HEK293 (cell line): Measurements from ENCODE around the gene SIGLEC5.

ENCODE experiments used
- CTCF ChIA-PET: fragments of 350-600 bp; formaldehyde crosslinking; extraction: SDS; loops from one replicate; lab custom pipeline; 2021; ENCODE audit warnings: antibody characterized with exemption; lab: Yijun Ruan, JAX
- POLR2A ChIA-PET: fragments of 300-600 bp; formaldehyde crosslinking; extraction: SDS; loops from one replicate; lab custom pipeline; 2020; ENCODE audit warnings: antibody characterized with exemption, inconsistent platforms; lab: Yijun Ruan, JAX
- H3K27ac ChIP-seq: fragments of 200-500 bp; sonication (Bioruptor generic); 2 replicates; pipeline ENCODE4 v1.5.1; 2014; ENCODE audit warnings: low read depth, low read length, control low read depth, inconsistent platforms; ENCODE audit errors: extremely low read depth
- H3K36me3 ChIP-seq, 2 experiments: fragments of 200-500 bp in 1 of 2; sonication (Bioruptor generic) in 1 of 2; 1 replicate in 1 of 2; 2 replicates in 1 of 2; pipeline ENCODE4 v1.5.1; 2014 to 2017; ENCODE audit warnings: inconsistent platforms in 2 of 2, low read length in 2 of 2; ENCODE audit not compliant: control insufficient read depth in 2 of 2, insufficient read depth in 1 of 2
- H3K4me1 ChIP-seq: fragments of 200-500 bp; sonication (Bioruptor generic); 2 replicates; pipeline ENCODE4 v1.5.1; 2014; ENCODE audit warnings: mild to moderate bottlenecking, low read length, inconsistent platforms; ENCODE audit not compliant: control insufficient read depth, insufficient read depth
- H3K4me3 ChIP-seq: 2 replicates; pipeline ENCODE4 v1.5.1; 2011; ENCODE audit warnings: low read depth, mild to moderate bottlenecking, control low read depth, low read length, moderate library complexity
- H3K9me3 ChIP-seq: fragments of 200-500 bp; sonication (Bioruptor generic); 2 replicates; pipeline ENCODE4 v1.5.1; 2014; ENCODE audit warnings: low read depth, low read length, inconsistent platforms; ENCODE audit not compliant: control insufficient read depth, insufficient read depth
- IKZF3 ChIP-seq: fragments of 450-650 bp; IDR thresholded peaks from 2 replicates; pipeline ENCODE4 v1.5.0; 2018; ENCODE audit warnings: missing biosample characterization, mild to moderate bottlenecking, missing genetic modification characterization, moderate library complexity
- KLF16 ChIP-seq: fragments of 450-650 bp; formaldehyde crosslinking; IDR thresholded peaks from 2 replicates; pipeline ENCODE4 v1.5.1; 2017; ENCODE audit warnings: missing biosample characterization, missing genetic modification characterization
- OSR2 ChIP-seq: fragments of 450-650 bp; formaldehyde crosslinking; IDR thresholded peaks from 2 replicates; pipeline ENCODE4 v1.5.1; 2016; ENCODE audit warnings: missing biosample characterization, missing genetic modification characterization
- PRDM1 ChIP-seq: fragments of 450-650 bp; formaldehyde crosslinking; IDR thresholded peaks from 2 replicates; pipeline ENCODE4; 2016; ENCODE audit warnings: missing biosample characterization, missing genetic modification characterization
- PRDM4 ChIP-seq: fragments of 450-650 bp; formaldehyde crosslinking; IDR thresholded peaks from 2 replicates; pipeline ENCODE4 v1.5.1; 2017; ENCODE audit warnings: missing biosample characterization, missing genetic modification characterization
- ZBTB21 ChIP-seq: fragments of 450-650 bp; formaldehyde crosslinking; IDR thresholded peaks from 2 replicates; pipeline ENCODE4 v1.5.1; 2017; ENCODE audit warnings: missing biosample characterization, missing genetic modification characterization
- ZNF112 ChIP-seq: fragments of 450-650 bp; formaldehyde crosslinking; IDR thresholded peaks from 2 replicates; pipeline ENCODE4 v1.5.0; 2017; ENCODE audit warnings: missing biosample characterization, missing genetic modification characterization
- ZNF280D ChIP-seq: fragments of 450-650 bp; formaldehyde crosslinking; IDR thresholded peaks from 2 replicates; pipeline ENCODE4 v1.5.1; 2016; ENCODE audit warnings: missing biosample characterization, missing genetic modification characterization
- ZNF324 ChIP-seq: fragments of 450-650 bp; formaldehyde crosslinking; IDR thresholded peaks from 2 replicates; pipeline ENCODE4 v1.5.1; 2016; ENCODE audit warnings: missing biosample characterization, missing genetic modification characterization
- ZNF362 ChIP-seq: fragments of 450-650 bp; formaldehyde crosslinking; IDR thresholded peaks from 2 replicates; pipeline ENCODE4 v1.5.1; 2016; ENCODE audit warnings: missing biosample characterization, missing genetic modification characterization
- ZNF558 ChIP-seq: fragments of 450-650 bp; formaldehyde crosslinking; IDR thresholded peaks from 2 replicates; pipeline ENCODE4 v1.5.1; 2016; ENCODE audit warnings: missing biosample characterization, missing genetic modification characterization
- TF ChIP-seq, protein P1 (sequence below): fragments of 450-650 bp; formaldehyde crosslinking; IDR thresholded peaks from 2 replicates; pipeline ENCODE4 v1.5.1; 2016; ENCODE audit warnings: missing biosample characterization, missing genetic modification characterization
- TF ChIP-seq, protein P2 (sequence below): fragments of 450-650 bp; formaldehyde crosslinking; IDR thresholded peaks from 2 replicates; pipeline ENCODE4 v1.5.1; 2016; ENCODE audit warnings: missing biosample characterization, missing genetic modification characterization, low read depth
- TF ChIP-seq, protein P3 (sequence below): fragments of 450-650 bp; formaldehyde crosslinking; IDR thresholded peaks from 2 replicates; pipeline ENCODE4 v1.5.1; 2017; ENCODE audit warnings: missing biosample characterization, missing genetic modification characterization

Gene SIGLEC5

DNA sequence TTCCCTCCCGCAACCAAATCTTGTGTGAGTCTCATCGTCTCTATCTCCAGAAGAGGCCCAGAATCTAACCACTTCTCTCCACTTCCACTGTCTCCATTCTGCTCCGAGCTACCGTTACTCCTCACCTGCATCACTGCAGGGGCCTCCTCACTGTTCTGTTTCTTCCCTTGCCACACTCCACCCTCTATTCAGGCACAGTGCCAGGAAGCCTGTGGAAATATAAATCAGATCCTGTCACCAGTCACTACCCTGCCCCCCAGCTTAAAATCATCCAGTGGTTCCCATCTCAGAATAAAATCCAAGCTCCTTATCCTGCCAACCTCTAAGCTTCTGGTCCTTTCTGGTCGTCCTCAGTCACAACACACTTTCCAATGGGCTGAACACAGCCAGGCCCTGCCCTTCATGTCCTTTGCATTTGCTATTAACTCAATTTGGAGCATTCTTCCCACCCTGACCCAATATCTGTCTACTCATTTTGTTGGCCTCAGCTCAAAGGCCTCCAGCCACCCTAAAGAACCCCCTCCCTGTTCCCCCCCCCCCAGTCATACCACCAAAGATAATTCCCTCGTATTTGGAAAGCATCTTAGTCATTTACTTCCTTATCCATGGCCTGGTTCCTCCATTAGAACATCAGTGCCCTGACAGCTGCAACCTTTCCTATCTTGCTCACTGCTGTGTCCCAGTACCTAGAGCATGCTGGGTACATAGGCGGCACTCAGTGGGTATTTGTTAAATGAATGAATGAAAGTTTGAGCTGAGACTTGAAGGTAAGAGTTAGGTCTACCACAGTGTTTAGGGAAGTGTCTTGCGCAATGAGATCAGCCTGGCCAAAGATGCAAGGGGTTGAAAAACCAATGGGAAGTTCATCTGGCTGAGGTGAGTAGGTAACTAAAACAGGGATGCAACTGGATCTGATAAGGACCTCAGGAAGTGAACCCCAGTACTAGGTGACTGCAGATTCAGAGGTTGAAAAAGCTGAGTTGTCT lies 34.7 kb downstream of the SIGLEC5 start:
- H3K4me3 ChIP-seq, result no peak overlapping the region
- POLR2A ChIA-PET, result interaction anchor here (2.0 kb wide), 1 partner anchor 24 kb away, joined by 42 read pairs; the partner anchor contains the start of gene ZNF175
- no peak for TF ChIP-seq OSR2 (tag by site-specific recombination)
- TF ChIP-seq, protein P1, sequence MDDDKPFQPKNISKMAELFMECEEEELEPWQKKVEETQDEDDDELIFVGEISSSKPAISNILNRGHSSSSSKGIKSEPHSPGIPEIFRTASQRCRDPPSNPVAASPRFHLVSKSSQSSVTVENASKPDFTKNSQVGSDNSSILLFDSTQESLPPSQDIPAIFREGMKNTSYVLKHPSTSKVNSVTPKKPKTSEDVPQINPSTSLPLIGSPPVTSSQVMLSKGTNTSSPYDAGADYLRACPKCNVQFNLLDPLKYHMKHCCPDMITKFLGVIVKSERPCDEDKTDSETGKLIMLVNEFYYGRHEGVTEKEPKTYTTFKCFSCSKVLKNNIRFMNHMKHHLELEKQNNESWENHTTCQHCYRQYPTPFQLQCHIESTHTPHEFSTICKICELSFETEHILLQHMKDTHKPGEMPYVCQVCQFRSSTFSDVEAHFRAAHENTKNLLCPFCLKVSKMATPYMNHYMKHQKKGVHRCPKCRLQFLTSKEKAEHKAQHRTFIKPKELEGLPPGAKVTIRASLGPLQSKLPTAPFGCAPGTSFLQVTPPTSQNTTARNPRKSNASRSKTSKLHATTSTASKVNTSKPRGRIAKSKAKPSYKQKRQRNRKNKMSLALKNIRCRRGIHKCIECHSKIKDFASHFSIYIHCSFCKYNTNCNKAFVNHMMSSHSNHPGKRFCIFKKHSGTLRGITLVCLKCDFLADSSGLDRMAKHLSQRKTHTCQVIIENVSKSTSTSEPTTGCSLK (tag by site-specific recombination), result no peak
- TF ChIP-seq ZNF112 (tag by site-specific recombination), result no peak
- TF ChIP-seq ZBTB21 (tag by site-specific recombination), result no peak
- TF ChIP-seq, protein P2, sequence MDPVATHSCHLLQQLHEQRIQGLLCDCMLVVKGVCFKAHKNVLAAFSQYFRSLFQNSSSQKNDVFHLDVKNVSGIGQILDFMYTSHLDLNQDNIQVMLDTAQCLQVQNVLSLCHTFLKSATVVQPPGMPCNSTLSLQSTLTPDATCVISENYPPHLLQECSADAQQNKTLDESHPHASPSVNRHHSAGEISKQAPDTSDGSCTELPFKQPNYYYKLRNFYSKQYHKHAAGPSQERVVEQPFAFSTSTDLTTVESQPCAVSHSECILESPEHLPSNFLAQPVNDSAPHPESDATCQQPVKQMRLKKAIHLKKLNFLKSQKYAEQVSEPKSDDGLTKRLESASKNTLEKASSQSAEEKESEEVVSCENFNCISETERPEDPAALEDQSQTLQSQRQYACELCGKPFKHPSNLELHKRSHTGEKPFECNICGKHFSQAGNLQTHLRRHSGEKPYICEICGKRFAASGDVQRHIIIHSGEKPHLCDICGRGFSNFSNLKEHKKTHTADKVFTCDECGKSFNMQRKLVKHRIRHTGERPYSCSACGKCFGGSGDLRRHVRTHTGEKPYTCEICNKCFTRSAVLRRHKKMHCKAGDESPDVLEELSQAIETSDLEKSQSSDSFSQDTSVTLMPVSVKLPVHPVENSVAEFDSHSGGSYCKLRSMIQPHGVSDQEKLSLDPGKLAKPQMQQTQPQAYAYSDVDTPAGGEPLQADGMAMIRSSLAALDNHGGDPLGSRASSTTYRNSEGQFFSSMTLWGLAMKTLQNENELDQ (tag by site-specific recombination), result no peak
- TF ChIP-seq, protein P3, sequence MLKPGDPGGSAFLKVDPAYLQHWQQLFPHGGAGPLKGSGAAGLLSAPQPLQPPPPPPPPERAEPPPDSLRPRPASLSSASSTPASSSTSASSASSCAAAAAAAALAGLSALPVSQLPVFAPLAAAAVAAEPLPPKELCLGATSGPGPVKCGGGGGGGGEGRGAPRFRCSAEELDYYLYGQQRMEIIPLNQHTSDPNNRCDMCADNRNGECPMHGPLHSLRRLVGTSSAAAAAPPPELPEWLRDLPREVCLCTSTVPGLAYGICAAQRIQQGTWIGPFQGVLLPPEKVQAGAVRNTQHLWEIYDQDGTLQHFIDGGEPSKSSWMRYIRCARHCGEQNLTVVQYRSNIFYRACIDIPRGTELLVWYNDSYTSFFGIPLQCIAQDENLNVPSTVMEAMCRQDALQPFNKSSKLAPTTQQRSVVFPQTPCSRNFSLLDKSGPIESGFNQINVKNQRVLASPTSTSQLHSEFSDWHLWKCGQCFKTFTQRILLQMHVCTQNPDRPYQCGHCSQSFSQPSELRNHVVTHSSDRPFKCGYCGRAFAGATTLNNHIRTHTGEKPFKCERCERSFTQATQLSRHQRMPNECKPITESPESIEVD (tag by site-specific recombination), result no peak
- TF ChIP-seq ZNF280D (tag by site-specific recombination), result no peak
- TF ChIP-seq IKZF3 (tag by site-specific recombination), result no peak
- no peak for TF ChIP-seq ZNF324 (tag by site-specific recombination)
- TF ChIP-seq PRDM4, result no peak
- no peak for TF ChIP-seq ZNF362
- TF ChIP-seq PRDM1 (tag by site-specific recombination), result no peak
- no peak for TF ChIP-seq KLF16
- no peak for TF ChIP-seq ZNF558 (tag by site-specific recombination)
- CTCF ChIA-PET, result interaction anchor here (0.7 to 1.4 kb wide), 7 partner anchors 61 to 300 kb away, joined by 3 to 8 read pairs (median 4); no protein-coding TSS in a partner anchor
- H3K36me3 ChIP-seq, result no peaks in the 10 kb centered on the region
- no peaks in the 10 kb centered on the region for H3K4me1 ChIP-seq
- H3K27ac ChIP-seq, result no peak overlapping the region
- H3K9me3 ChIP-seq, result no peaks in the 10 kb centered on the region
